HG02885 (cell line): ENCODE results near the gene BCHE.

Experiments used
- ATAC-seq: cut with Tn5 transposase; IDR thresholded peaks from one replicate; pipeline ENCODE4 v1.9.1; 2021; ENCODE audit warnings: mild to moderate bottlenecking; ENCODE audit not compliant: unreplicated experiment, poor library complexity

Gene BCHE

GRCh38 chr3:165837058-165837525, at the start of gene BCHE:
Gene BCHE, minus strand, starts transcription at chr3:165837423. Its CDS starts 6,390 bp downstream, at chr3:165831033.
- ATAC-seq: no peak

- ATAC-seq: no peak
These were observed 48.5 kb upstream of the BCHE start for GRCh38 chr3:165885558-165886270.

- no peak for ATAC-seq
These were observed 47.3 kb upstream of the BCHE start for GRCh38 chr3:165884518-165884917.

- no peak for ATAC-seq
These were observed 46.7 kb upstream of the BCHE start for GRCh38 chr3:165883863-165884478.

- ATAC-seq: no peak
These were observed 45.9 kb upstream of the BCHE start for GRCh38 chr3:165883117-165883516.

- no peak for ATAC-seq
These were observed 38.4 kb upstream of the BCHE start for GRCh38 chr3:165875644-165876043.

GRCh38 chr3:165874663-165875489, 37.7 kb upstream of the BCHE start:
- ATAC-seq: no peak

- no peak for ATAC-seq
These were observed 30.9 kb upstream of the BCHE start for GRCh38 chr3:165868088-165868487.

- no peak for ATAC-seq
These were observed 21.8 kb upstream of the BCHE start for GRCh38 chr3:165859061-165859460.

- ATAC-seq: no peak
These were observed 18.4 kb upstream of the BCHE start for GRCh38 chr3:165855581-165855980.

GRCh38 chr3:165854696-165855095, 17.5 kb upstream of the BCHE start:
- peak; percentile 75 for ATAC-seq

- ATAC-seq: no peak
These were observed 15.5 kb upstream of the BCHE start for GRCh38 chr3:165852711-165853110.

GRCh38 chr3:165852191-165852590, 15.0 kb upstream of the BCHE start:
- ATAC-seq: no peak

- ATAC-seq: no peak
These were observed 8.8 kb upstream of the BCHE start for GRCh38 chr3:165846056-165846455.

GRCh38 chr3:165839296-165840076, 2.3 kb upstream of the BCHE start:
- no peak for ATAC-seq

GRCh38 chr3:165837801-165838200, 578 bp upstream of the BCHE start:
- ATAC-seq: no peak

GRCh38 chr3:165835431-165835830, 1.8 kb downstream of the BCHE start:
- no peak for ATAC-seq

- no peak for ATAC-seq
These were observed 6.5 kb downstream of the BCHE start for GRCh38 chr3:165830746-165831145.

GRCh38 chr3:165827883-165828282, 9.3 kb downstream of the BCHE start:
- ATAC-seq: no peak

- no peak for ATAC-seq
These were observed 10.0 kb downstream of the BCHE start for GRCh38 chr3:165827233-165827632.
